Activated CD8-positive, alpha-beta T cell treated with anti-CD3 and anti-CD28 coated beads for 36 hours (primary cell): ENCODE data around the gene SMCHD1. TPM values are rescaled to one million over a fixed set of nuclear protein-coding genes. Genes with fewer than 3 reads are reported as not detected.

ENCODE experiments used
- ATAC-seq: fragments of 200-7000 bp; cut with Tn5 transposase; one replicate; pipeline ENCODE4 v1.10.0; 2021; ENCODE audit warnings: mild to moderate bottlenecking, moderate library complexity
- CTCF ChIA-PET: fragments of 350-600 bp; sonication (Branson Sonifier 250); formaldehyde crosslinking; loops from one replicate; lab custom pipeline; 2021; ENCODE audit warnings: antibody characterized with exemption; lab: Charles Lee
- POLR2A ChIA-PET: fragments of 350-600 bp; sonication (Branson Sonifier 250); formaldehyde crosslinking; loops from one replicate; lab custom pipeline; 2021; ENCODE audit warnings: antibody characterized with exemption; lab: Charles Lee
- DNase-seq: peaks from one replicate; pipeline ENCODE4 v3.0.0-alpha.2; 2020
- H3K27ac Mint-ChIP-seq: one replicate; pipeline ENCODE4 v1.8.0; 2021; ENCODE audit warnings: mild to moderate bottlenecking, mixed read lengths
- H3K27me3 Mint-ChIP-seq: one replicate; pipeline ENCODE4 v1.8.0; 2021; ENCODE audit warnings: mixed read lengths
- H3K36me3 Mint-ChIP-seq: one replicate; pipeline ENCODE4 v1.8.0; 2021; ENCODE audit warnings: low read depth, mixed read lengths
- H3K4me1 Mint-ChIP-seq: one replicate; pipeline ENCODE4 v1.8.0; 2021; ENCODE audit warnings: low read depth, mixed read lengths
- H3K4me3 Mint-ChIP-seq: one replicate; pipeline ENCODE4 v1.8.0; 2021; ENCODE audit warnings: mild to moderate bottlenecking, moderate library complexity, mixed read lengths
- H3K9me3 Mint-ChIP-seq: one replicate; pipeline ENCODE4 v1.8.0; 2021; ENCODE audit warnings: mixed read lengths
- intact Hi-C: fragments of 100-400 bp; cut with micrococcal nuclease; formaldehyde crosslinking; loops from one replicate; pipeline ENCODE4 v1.10.0; 2022
- total RNA-seq, 2 experiments: library from RNA; stranded (reverse); gene quantifications; one replicate each; pipeline ENCODE4 v1.2.3, GENCODE V29; 2021
- TF ChIP-seq, protein P1 (sequence below): fragments of 200-600 bp; IDR thresholded peaks from one replicate; pipeline ENCODE4 v1.8.0; 2022; ENCODE audit warnings: antibody characterized with exemption, mild to moderate bottlenecking

Gene SMCHD1
- total RNA-seq, 2 experiments from 2014 or later = 97.4 to 98.9 TPM

GRCh38 chr18:2644535-2644934, 11.0 kb upstream of the SMCHD1 start:
- POLR2A ChIA-PET = interaction anchor here (1.0 to 7.9 kb wide), 4 partner anchors 10 to 39 kb away, joined by 3 to 76 read pairs (median 6); partner anchors contain the start of gene SMCHD1
- H3K9me3 Mint-ChIP-seq = no peaks in the 10 kb centered on the region
- intact Hi-C loops = loop anchor here (5.0 kb wide), 2 partner anchors 37 to 72 kb away; partner anchors contain the start of genes METTL4 and NDC80
- no peak overlapping the region for H3K4me3 Mint-ChIP-seq
- no peaks in the 10 kb centered on the region for H3K36me3 Mint-ChIP-seq
- DNase-seq = no peak
- ATAC-seq = peak; percentile 45
- CTCF ChIA-PET = no interaction called here
- H3K27ac Mint-ChIP-seq = no peak overlapping the region
- peaks cover 23% of the 10 kb centered on the region for H3K4me1 Mint-ChIP-seq
- no peaks in the 10 kb centered on the region for H3K27me3 Mint-ChIP-seq
- TF ChIP-seq, protein P1, sequence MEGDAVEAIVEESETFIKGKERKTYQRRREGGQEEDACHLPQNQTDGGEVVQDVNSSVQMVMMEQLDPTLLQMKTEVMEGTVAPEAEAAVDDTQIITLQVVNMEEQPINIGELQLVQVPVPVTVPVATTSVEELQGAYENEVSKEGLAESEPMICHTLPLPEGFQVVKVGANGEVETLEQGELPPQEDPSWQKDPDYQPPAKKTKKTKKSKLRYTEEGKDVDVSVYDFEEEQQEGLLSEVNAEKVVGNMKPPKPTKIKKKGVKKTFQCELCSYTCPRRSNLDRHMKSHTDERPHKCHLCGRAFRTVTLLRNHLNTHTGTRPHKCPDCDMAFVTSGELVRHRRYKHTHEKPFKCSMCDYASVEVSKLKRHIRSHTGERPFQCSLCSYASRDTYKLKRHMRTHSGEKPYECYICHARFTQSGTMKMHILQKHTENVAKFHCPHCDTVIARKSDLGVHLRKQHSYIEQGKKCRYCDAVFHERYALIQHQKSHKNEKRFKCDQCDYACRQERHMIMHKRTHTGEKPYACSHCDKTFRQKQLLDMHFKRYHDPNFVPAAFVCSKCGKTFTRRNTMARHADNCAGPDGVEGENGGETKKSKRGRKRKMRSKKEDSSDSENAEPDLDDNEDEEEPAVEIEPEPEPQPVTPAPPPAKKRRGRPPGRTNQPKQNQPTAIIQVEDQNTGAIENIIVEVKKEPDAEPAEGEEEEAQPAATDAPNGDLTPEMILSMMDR = no peak

DNA sequence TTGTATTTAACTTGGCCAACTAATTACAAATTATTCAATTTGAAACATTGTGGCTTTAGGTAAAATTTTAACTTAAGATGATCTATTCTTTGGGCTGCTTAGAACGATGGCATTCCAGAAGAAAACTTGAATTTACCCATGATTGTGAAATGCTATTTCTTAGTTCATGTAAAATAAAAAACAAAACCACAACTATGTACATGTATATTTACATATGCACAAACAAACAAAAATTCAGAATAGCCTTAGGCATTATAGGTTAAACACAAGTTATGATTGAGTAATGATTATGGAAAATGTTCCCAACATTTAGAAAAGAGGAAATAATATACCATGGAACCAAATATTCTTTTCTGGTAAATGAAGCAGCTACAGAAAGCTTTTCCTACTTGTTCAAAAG, 3.5 kb upstream of the SMCHD1 start:
- Mint-ChIP-seq H3K9me3 (no peaks in the 10 kb centered on the region), H3K4me3 (no peak overlapping the region), H3K36me3 (peaks cover 6% of the 10 kb centered on the region), H3K27ac (no peak overlapping the region), H3K4me1 (peaks cover 25% of the 10 kb centered on the region), H3K27me3 (no peaks in the 10 kb centered on the region)
- TF ChIP-seq, protein P1 = no peak
- intact Hi-C loops = no loop called here
- POLR2A ChIA-PET = no interaction called here
- CTCF ChIA-PET = no interaction called here
- DNase-seq (no peak), ATAC-seq (no peak)

- no peaks in the 10 kb centered on the region for H3K9me3 Mint-ChIP-seq
- CTCF ChIA-PET = no interaction called here
- H3K27me3 Mint-ChIP-seq = no peaks in the 10 kb centered on the region
- H3K4me3 Mint-ChIP-seq = no peak overlapping the region
- DNase-seq (no peak), ATAC-seq (no peak)
- TF ChIP-seq, protein P1 = no peak
- H3K27ac Mint-ChIP-seq = no peak overlapping the region
- peaks cover 18% of the 10 kb centered on the region for H3K36me3 Mint-ChIP-seq
- POLR2A ChIA-PET = interaction anchor here (0.7 to 1.4 kb wide), 5 partner anchors 11 to 82 kb away, joined by 3 to 6 read pairs (median 3); partner anchors contain the start of genes METTL4 and NDC80
- peaks cover 30% of the 10 kb centered on the region for H3K4me1 Mint-ChIP-seq
- intact Hi-C loops = no loop called here
Measured at GRCh38 chr18:2653467-2653866, 2.1 kb upstream of the SMCHD1 start.

- ChIA-PET POLR2A (interaction anchor here (0.6 to 5.2 kb wide), 15 partner anchors 11 to 80 kb away, joined by 3 to 76 read pairs (median 8); no protein-coding TSS in a partner anchor), CTCF (no interaction called here)
- ATAC-seq (no peak), DNase-seq (no peak)
- TF ChIP-seq, protein P1 = no peak
- H3K36me3 Mint-ChIP-seq = peaks cover 21% of the 10 kb centered on the region
- intact Hi-C loops = no loop called here
- peak overlapping the region; percentile 98 for H3K27ac Mint-ChIP-seq
- H3K4me1 Mint-ChIP-seq = peaks cover 36% of the 10 kb centered on the region
- peak overlapping the region; percentile 95 for H3K4me3 Mint-ChIP-seq
- no peaks in the 10 kb centered on the region for H3K27me3 Mint-ChIP-seq
- no peaks in the 10 kb centered on the region for H3K9me3 Mint-ChIP-seq
Measured at GRCh38 chr18:2654169-2654927, 1.2 kb upstream of the SMCHD1 start.

- DNase-seq (no peak), ATAC-seq (peak; percentile 29)
- CTCF ChIA-PET = no interaction called here
- intact Hi-C loops = loop anchor here (5.0 kb wide), 1 partner anchor 83 kb away; the partner anchor contains the start of genes METTL4 and NDC80
- Mint-ChIP-seq H3K4me3 (peak overlapping the region; percentile 95), H3K27me3 (no peaks in the 10 kb centered on the region), H3K27ac (peak overlapping the region; percentile 98), H3K9me3 (no peaks in the 10 kb centered on the region), H3K4me1 (peaks cover 41% of the 10 kb centered on the region), H3K36me3 (peaks cover 25% of the 10 kb centered on the region)
- POLR2A ChIA-PET = interaction anchor here (0.6 to 5.2 kb wide), 13 partner anchors 12 to 84 kb away, joined by 3 to 76 read pairs (median 13); partner anchors contain the start of genes METTL4 and NDC80
- TF ChIP-seq, protein P1 = no peak
Measured at GRCh38 chr18:2654928-2655177, 673 bp upstream of the SMCHD1 start.
